Measurements from ENCODE around the gene ALPL. TPM values are rescaled to one million over a fixed set of nuclear protein-coding genes. Genes with fewer than 3 reads are reported as not detected.

Gene ALPL
- total and polyA plus RNA-seq, 9 of the 15 experiments (the other 6 are each of a cell fraction or from before 2014, with no cell fraction given), result 0.04 to 0.38 (median 0.18) TPM; not detected in 4

GRCh38 chr1:21607549-21608529 is 98.6 kb downstream of the ALPL start (continued):
- TF ChIP-seq HNRNPH1 (optimal IDR thresholded peaks at IDR 0.05; ENCODE audit: low read depth, low read length) (no peak), ATF2 (CRISPR knock-in tag; IDR thresholded peaks at IDR 0.05) (no peak), CBFB (CRISPR knock-in tag; IDR thresholded peaks at IDR 0.05) (no peak), ZNF143 (CRISPR knock-in tag; IDR thresholded peaks at IDR 0.05) (no peak; the same call in 1 of the 2 replicates), TEAD1 (CRISPR knock-in tag; IDR thresholded peaks at IDR 0.05) (peak in 1 of 2 experiments; percentile 66; a peak in 1 of 4 replicates), CHD1 (IDR thresholded peaks at IDR 0.05; ENCODE audit: low read length) (peak; percentile 48), RBFOX2 (IDR thresholded peaks at IDR 0.05; ENCODE audit: low read depth, low read length) (peak; percentile 89), ZNF551 (CRISPR knock-in tag; IDR thresholded peaks at IDR 0.05) (no peak), SIN3A (IDR thresholded peaks at IDR 0.05; ENCODE audit: borderline replicate concordance in 2 of 2, control insufficient read depth in 1 of 2, low read depth in 2 of 2, low read length in 2 of 2) (no peak), NR2C2 (CRISPR knock-in tag; IDR thresholded peaks at IDR 0.05) (no peak), NR2C2 (tag; IDR thresholded peaks at IDR 0.05) (no peak), TOE1 (IDR thresholded peaks at IDR 0.05; ENCODE audit: borderline replicate concordance) (peak; percentile 13; the same call in 1 of the 2 replicates), TOE1 (CRISPR knock-in tag; IDR thresholded peaks at IDR 0.05; ENCODE audit: borderline replicate concordance, low read depth) (no peak), E2F5 (CRISPR knock-in tag; IDR thresholded peaks at IDR 0.05) (no peak), MYC (IDR thresholded peaks at IDR 0.05; ENCODE audit: low read depth, low read length) (peak; percentile 69; the same call in 1 of the 2 replicates), MYC (CRISPR knock-in tag; IDR thresholded peaks at IDR 0.05; ENCODE audit: borderline replicate concordance, low read depth) (no peak), ZNF740 (CRISPR knock-in tag; IDR thresholded peaks at IDR 0.05) (peak; percentile 31; the same call in 1 of the 2 replicates), ZNF740 (tag; IDR thresholded peaks at IDR 0.05) (no peak), CGGBP1 (CRISPR knock-in tag; IDR thresholded peaks at IDR 0.05) (no peak), RBM25 (IDR thresholded peaks at IDR 0.05; ENCODE audit: low read depth, low read length, severe bottlenecking) (no peak), PCBP1 (IDR thresholded peaks at IDR 0.05; ENCODE audit: low read depth, low read length, poor library complexity, severe bottlenecking) (peak; percentile 58)
